Measurements from ENCODE around the gene DYNLT4.
"Not testable (repeated sequence)": the region's sequence is repeated elsewhere in the genome, so short reads cannot be mapped to it uniquely, and the experiment has no call there.

The DYNLT4 gene, protein sequence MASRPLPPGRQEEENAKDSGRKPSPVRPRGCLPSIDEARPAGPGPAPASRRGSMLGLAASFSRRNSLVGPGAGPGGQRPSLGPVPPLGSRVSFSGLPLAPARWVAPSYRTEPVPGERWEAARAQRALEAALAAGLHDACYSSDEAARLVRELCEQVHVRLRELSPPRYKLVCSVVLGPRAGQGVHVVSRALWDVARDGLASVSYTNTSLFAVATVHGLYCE

DNA sequence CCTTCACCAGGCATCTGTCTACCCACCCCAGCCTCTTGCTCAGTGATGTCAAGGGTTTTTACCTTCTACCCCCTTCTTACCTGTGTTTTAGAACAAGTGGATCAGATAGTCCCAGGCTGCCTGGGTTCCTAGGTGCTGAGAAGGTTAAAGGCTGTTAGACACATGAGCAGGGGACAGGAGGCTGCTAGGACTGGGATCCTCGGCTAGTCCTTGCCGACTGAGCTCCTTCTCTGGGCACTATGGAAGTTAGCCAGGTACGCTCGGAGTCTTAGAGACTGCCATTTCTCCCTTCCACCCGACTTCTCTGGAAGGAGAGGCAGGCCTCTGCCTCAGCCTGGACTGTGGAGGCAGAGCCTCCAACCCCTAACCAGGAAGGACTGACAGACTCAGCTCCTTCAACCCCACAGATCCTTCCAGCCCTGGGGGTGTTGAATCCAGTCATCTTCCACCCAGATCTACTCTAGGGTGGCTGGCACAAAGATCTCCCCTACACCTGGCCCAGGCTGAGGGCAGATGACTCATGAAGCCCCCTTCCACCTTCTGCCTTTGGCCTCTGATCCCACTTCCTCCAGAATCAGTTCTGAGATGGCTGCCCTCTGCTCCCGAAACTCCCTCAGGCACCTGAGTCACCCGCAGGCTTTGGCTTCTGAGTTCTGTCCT is at the start of gene DYNLT4:
Gene DYNLT4 (minus strand): TSS at position 648 of the 660 bp plus-strand sequence. CDS start 683 bp downstream, outside the sequence.
- no peak for FAIRE-seq

DNA sequence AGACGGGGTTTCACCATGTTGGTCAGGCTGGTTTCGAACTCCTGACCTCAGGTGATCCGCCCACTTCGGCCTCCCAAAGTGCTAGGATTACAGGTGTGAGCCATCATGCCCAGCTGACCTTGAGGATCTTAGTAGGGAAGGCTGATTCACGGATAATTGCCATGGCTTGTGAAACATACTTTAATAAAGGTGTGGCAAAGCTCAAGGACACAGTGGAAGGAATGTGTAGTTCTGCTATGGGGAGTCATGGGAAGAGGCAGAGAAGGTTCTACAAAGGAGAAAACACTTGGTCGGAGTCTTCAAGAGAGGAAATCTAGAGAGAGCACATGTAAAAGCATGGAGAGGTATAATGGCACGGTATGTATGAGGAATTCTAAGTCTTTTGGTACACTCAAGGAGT is 48.6 kb upstream of the DYNLT4 start:
- no peak for FAIRE-seq

DNA sequence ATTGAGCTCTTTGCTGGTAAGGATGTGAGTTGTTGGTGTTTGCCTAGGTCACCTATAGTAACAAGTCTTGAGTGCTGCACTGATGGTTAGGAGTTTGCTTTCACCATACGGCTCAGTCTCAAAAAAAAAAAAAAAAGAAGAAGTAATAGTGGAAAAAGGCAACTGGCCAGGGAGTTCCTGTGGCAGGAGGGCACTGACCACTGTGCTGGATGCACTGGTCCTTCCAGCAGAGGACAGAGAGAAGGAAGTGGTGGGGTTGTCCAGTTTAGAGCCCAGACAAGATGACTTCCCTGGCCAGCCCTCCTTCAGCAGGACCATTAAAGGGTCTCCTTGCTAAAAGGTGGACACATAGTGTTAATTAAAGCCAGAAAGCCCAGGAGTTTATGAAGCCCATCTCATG is 47.8 kb upstream of the DYNLT4 start:
- no peak for FAIRE-seq

DNA sequence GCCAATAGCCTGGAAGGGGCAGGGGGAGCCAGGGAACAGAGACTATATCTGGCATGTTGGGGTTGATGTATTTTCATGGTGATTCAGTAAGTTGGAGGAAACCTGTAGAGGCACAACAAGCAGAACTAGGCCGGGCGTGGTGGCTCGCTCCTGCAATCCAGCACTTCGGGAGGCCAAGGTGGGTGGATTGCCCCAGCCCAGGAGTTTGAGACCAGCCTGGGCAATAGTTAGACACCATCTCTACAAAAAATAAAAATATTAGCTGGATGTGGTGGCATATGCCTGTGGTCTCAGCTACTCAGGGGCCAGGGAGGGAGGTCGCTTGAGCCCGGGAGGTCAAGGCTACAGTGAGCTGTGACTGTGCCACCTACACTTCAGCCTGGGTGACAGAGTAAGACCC is 46.0 kb upstream of the DYNLT4 start:
- FAIRE-seq, result no peak

DNA sequence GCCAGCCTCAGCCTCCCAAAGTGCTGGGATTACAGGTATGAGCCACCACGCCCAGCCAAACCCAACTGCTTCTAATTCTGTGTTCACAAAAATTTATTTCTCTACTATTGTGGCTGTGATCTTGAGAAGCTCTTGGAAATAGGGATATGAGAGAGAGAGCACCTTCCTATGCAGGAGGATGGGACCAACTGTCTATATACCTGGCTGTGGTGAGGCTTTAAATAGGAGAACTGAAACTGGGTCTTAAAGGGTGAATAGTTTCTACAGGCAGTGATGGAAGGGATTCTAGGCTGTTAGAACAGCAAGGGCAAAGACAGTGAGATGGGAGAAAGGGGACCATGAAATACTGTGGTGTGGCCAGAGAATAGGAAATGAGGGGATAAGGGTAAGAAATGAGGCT is 44.2 kb upstream of the DYNLT4 start:
- FAIRE-seq, result no peak

DNA sequence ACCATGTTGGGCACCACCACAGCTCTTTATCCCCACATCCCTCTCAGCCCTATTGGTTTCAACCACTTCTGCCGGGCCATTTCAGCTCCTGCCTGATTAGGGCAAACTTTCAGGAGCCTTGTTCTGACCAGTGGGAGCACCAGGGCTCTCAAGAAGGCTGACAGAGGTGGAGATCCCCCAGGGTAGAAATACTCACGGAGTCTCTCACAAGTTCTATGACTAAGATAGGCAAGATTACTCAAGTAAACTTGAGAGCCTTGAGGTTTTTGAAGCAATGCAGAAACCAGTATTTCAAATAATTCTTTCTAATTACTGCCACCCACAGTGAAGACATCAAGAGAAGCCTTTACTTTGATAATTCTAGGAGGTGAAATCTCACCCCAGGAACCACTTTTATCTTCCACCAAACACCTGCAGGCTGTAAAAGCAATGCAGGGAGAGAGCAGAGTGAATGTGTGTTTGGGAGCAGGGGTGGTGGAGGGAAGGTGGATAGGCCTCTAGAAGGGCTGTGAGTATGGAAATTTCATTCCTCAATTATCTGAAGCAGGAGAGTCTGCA is 42.5 kb upstream of the DYNLT4 start:
- FAIRE-seq, result no peak

DNA sequence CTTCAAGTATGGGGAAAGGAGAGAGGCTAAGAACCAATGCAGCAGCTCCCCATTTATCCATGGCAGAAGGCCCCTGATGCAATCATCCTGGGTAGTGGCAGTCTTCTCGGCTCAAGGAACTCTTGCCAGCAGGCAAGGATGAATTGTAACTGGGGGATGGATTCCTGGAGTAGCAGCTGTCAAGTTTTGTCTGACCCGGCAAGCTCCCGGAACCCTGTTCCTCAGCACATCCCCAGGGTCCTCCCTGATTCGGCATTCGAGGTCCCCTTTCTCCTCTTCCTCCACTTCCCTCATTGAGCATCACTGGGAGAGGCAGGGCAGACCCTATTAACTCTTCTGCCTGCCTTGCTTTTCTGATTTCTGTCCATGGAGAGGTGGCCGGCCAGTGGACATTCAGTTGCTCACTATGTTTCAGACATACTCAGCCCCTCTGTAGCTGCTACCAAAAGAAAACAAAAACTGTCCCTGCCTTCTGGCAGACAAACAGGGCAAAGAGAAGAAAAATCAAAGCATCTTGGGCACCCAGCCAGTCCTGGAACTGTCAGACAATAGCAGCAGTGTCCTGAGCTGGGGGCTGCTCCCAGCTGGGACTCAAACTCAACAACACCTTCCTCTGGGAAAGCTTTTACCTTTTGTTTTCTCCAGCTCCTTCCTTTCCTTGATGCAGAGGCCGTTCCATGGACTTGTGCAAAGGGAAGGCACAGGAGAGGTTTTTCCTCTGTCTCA is 41.5 kb upstream of the DYNLT4 start:
- FAIRE-seq, result no peak

DNA sequence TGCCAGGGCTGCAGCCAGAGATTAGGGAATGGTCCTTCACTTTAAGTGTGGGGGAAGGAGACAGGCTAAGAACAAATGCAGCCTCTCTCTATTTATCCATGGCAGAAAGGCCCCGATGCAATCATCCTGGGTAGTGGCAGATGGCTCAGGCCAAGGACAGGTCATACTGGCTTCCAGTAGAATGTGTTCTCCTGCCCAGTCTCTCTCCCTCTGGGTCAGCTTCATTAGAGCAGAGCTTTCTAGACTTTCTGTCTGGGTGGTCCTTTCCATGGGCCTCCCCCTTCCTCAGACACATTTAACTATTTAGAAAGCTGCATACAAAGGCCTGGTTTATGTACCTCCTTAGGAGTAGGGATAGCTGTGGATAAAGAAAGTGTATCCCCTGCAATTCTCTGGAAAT is 40.7 kb upstream of the DYNLT4 start:
- no peak for FAIRE-seq

DNA sequence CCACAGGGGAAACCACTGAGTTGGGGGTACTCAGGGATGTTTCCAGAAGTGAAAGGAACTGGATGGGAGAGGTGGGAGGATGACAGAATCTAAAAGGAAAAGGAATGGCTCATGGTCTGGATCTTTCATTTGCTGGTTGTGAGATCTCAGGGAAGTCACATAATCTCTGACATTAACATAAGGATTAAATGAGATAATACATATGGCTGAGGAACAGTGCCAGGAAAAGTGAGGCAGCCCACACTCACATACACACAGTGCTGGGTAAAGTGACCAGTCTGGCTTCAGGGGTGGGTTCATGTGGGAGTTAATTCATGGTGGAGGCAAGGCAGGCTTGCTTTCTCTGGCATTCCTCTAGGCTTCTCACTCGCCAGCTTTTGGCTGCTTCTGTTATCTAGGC is 39.8 kb upstream of the DYNLT4 start:
- FAIRE-seq, result no peak

DNA sequence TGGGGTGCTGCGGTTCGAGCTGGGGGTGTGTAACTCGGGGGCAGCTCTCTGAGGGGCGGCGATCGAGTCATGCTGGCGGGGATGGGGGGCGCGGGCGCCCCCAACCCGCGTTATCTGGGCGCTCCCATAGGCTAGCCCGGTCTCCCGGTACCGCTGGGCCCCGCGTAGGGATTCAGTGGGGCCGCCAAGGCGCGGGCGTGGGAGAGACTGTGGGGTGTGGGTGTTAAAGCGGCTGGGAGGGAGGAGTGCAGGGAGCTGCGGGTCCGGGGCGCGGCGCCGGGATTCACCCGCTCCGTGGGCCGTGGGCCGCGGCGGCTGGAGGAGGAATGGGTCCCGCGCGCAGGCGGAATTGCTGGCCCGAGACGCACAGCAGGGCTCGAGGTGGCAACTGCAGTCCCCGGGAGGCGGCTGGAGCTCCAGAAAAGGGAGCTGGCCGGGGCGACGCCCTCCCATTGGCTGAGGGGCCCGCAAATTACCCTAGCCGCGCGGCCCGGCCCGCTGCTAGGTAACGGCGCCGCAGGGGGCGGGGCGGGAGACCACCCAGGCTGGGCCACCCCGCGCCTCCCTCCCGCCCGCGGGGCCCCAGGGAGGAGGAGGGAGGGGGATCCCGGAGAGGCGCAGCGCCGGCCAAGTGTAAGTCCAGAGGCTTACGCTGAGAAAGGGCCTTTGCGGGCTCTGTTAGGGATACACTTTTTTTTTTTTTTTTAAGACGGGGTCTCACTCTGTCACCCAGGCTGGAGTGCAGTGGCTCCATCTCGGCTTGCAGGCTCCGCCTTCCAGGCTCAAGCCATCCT is 35.9 kb upstream of the DYNLT4 start, which contains the start of gene PTCH2:
Gene PTCH2 (minus strand): TSS at position 392 of the 794 bp plus-strand sequence. CDS start 321 bp downstream, at position 71.
- no peak for FAIRE-seq

DNA sequence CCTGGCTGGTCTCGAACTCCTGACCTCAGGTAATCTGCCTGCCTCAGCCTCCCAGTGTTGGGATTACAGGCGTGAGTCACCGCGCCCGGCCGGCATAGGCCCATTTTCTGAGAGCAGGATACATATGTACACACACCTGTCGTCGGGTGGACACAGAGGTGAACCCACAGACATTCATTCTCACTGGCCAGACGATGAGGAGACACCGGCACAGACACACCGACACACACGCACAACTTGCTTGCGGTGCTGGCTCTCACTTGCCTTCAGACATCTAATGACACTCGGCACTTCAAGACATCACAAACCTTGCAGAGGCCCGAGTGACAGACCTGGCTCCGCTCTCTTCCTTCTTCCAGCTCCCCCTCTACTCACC is 35.3 kb upstream of the DYNLT4 start:
- no peak for FAIRE-seq

DNA sequence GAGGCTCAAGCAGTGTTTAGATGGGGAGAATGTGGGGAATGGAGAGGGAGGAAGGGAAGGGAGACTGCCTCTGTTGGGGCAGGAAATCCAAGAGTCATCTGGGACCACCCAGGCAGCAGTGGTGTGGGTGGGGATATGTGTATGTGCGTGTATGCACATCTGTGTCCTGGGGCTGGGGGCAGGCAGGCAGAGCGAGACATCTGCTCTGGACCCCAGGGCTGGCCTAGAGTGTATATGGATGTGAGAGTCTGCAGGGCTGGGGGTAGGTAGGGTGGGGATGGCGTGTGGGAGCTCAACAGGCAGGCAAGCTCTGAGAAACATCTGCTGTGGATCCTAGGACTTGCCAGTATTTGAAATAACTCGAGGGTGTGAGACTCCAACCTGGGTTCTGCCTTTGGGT is 32.4 kb upstream of the DYNLT4 start:
- FAIRE-seq, result no peak

DNA sequence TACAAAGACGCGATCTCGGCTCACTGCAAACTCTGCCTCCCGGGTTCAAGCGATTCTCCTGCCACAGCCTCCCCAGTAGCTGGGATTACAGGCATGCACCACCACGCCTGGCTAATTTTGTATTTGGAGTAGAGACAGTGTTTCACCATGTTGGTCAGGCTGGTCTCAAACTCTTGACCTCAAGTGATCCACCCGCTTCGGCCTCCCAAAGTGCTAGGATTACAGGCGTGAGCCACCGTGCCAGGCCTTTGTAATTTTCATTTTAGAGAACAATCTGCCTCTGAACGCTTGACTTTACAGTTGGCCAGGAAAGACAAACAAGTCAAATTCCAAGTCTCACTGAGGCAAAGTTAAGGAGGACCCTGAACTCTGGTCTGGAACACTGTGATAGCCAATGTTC is 31.1 kb upstream of the DYNLT4 start:
- not testable (repeated sequence) for FAIRE-seq

DNA sequence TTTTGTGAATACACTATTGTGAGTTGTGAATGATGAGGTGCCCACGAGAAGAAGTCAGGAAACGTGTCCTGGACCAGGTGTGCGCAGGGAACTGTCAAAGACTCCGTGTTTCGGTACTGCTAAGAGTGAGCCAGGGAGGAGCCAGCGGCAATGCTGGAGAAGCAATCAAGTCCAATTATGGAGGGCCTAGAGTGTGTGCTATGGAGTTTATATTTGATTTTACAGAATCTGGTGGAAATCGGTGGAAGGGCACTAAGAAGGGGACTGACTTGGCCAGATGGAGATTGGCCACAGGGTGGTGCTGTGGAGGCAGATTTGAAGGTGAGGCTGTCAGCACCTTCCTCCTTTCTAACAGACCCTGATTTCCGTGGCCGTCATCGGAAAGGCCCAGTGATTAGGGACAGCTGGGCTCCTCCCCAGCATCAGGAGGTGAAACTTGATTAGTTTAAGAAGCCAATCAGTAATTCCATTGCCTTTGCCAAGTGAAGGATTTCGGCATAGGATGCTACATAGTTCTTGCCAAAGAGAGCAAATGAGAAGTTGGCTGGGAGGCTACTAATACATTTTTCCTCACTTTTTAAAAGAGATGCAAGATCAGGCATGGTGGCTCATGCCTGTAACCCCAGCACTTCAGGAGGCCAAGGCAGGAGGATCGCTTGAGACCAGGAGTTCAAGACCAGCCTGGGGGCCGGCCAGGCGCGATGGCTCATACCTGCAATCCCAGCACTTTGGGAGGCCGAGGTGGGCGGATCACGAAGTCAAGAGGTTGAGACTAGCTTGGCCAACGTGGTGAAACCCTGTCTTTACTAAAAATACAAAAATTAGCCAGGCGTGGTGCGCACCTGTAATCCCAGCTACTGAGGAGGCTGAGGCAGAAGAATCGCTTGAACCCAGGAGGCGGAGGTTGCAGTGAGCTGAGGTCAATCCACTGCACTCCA is 28.9 kb upstream of the DYNLT4 start:
- FAIRE-seq, result no peak

DNA sequence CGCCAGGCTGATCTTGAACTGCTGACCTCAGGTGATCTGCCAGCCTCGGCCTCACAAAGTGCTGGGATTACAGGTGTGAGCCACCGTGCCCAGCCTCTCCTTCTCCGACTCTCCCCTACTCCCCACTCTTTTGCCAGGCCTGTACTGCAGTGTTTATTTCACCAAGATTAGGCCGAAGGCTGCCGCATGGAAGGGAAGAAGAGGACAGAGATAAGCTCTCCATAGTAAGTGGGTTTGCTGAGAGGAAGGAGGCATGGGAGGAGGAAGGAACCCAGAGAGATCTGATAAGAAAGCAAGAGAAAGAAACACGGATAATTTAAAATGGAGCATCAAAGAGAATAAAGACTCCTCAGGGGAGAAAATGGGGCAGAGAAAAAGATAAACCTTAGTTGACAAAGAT is 27.2 kb upstream of the DYNLT4 start:
- FAIRE-seq, result no peak

DNA sequence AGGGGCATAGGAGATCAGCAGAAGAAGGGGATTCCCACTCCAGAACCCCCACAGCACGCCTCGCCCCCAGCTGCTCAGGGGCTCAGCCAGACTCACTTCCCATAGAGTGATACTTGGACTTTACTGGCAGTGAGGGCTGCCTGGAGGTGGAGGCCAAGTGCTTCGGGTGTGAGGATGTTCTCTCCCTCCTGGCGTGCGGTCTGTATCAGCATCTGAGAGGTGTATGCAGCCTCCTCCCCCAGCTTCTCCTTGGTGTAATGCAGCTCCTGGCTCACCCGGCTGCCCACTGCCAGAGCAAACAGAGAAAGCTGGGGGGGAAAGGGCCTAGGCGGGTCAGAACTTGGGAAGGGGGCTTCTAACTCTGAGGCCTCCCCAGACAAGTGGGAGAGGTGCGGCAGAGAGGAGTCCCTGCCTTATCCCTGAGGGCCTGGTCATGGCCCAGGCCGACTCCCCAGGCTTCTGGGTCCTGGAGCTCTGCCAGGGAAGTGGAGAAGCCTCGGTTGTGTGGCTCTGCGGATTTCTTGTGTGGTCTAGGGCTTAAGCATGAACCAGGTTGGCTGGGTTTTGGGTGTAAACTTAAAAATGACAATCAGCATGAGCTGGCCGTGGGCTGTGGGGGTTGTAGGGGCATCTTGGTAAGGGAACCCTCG is 25.0 kb upstream of the DYNLT4 start:
- FAIRE-seq, result no peak

DNA sequence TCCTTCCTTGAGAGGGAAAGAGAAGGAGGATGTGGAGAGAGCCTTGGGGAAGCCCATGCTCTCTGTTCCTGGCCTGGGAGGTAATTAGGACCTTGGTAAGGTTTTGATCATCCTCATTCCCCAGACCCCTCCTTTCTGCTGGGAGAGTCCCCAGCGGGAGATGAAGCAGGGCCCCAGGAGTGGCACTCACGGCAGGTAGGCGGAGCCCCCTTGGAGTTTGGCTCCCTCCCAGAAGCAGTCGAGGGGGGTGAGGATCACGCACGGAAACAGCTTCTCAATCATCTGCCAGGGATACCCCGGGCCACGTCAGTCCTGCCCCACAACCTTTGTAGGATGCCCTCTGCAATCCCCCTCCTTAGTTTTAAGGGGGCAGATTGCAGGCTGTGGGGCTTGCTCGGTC is 24.4 kb upstream of the DYNLT4 start:
- no peak for FAIRE-seq

DNA sequence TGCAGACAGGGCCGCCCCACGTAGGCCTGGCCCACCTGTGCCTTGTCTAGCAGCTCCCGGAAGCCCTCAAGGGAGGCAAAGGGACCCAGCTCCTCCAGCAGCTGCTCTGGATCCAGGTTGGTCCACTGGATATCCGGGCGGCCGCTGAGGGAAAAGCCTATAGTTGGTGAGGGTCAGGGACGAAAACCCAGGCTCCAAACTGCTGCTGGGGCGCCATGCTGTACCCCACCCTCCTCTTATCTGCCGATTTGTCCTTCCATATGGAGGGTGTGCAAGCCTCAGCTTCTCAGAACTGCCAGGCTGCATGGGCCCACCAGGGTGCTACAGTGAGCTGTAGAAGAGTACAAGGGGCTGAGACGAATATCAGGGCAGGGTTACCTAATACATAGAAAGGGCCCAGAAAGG is 23.8 kb upstream of the DYNLT4 start:
- FAIRE-seq, result no peak

DNA sequence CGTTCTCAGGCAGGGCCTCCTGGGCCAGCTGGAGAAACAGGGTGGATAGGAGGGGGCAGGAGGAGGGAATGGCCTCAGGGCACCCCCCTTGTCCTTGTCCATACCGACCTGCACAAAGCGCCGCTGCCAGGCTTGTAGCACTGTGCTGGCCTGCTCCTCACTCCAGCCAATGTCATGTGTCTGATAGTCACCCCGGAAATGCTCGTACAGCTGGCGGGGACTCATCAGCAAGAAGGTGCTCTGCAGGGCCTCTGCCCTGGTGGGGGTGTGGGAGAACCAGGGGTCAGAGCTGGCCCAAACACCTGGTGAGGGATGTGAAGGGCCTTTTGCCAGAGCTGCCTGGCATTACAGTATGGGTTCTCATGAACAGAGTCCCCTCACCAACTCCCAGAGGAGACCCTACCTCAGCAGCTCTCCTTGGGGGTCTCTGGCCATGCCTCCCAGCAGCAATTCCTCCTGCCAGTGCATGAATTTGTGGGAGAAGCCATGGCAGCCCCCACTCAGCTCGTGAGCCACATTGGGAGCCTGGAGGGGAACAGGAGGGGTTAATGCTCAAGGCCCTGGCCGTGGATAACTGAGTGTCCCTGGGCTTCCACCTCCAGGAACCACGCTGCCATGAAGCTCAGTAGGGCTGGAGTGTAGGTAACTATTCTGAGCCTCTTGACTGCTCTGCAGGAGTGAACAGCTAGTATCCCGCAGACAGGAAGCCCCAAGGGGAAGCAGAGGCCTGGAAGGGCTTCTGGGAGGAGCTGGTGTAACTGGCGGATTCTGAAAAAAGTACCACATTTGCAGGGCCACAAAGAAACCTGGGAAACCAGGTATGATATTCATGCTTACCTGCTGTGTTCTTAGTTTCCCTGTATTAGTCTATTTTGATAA is 22.6 kb upstream of the DYNLT4 start:
- no peak for FAIRE-seq

DNA sequence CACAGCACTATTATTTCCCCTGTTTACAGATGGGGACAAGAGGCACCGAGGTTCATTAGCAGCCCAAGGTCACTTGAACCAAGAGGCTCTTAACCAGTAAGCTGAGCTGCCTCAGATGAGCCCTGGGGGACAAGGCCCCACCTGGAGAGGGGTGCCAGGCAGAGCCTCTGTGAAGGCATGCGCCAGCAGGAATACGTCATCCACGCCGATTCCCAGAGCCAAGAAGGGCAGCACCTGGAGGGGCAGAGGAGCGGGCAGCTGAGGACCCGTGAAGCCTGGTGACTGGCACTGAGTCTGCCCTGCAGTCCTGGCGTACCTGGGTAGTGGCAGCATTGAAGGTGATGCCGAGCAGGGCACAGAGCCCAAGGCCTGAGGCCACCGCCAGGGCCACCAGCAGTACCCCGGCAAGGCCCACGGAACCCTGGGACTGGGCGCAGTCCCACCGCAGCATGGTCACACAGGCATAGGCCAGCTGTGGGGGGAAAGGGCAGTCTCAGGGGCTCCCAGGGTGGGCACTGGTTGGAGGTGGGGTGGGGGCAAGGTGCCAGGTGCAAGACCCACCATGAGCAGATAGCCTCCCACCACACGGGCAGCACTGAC is 21.8 kb upstream of the DYNLT4 start:
- FAIRE-seq, result no peak
